ENCODE measurements around the gene ARSB. TPM values are rescaled to one million over a fixed set of nuclear protein-coding genes. Genes with fewer than 3 reads are reported as not detected.

The ARSB gene
- total and polyA plus RNA-seq, 10 of the 15 experiments (the other 5 are each of a cell fraction or from before 2014, with no cell fraction given) = 1.2 to 8.2 (median 6.1) TPM

GRCh38 chr5:78811121-78811817 is 173.8 kb downstream of the ARSB start:
- RAD21 ChIA-PET (ENCODE audit: unreplicated experiment) = interaction anchor here (1.3 kb wide), 1 partner anchor 47 kb away, joined by 3 read pairs; no protein-coding TSS in a partner anchor
- FAIRE-seq (no peak), ATAC-seq (no peak), DNase-seq (ENCODE audit: low read depth, low spot score) (no peak)
- intact Hi-C loops (cut with micrococcal nuclease; ENCODE audit: unreplicated experiment) (no loop called here), in situ Hi-C loops (cut with MboI) (no loop called here)
- H3K9me3 ChIP-seq (replicated peaks; ENCODE audit: control insufficient read depth, insufficient read depth, low read length) = no peaks in the 10 kb centered on the region
- H3K36me3 ChIP-seq (ENCODE audit: control insufficient read depth in 2 of 2, insufficient read depth in 2 of 2, low read length in 1 of 2) = no peaks in the 10 kb centered on the region
- H2AFZ ChIP-seq (ENCODE audit: control insufficient read depth, low read depth, low read length) = no peak overlapping the region
- SMC1A ChIA-PET (ENCODE audit: uncharacterized antibody, unreplicated experiment) = interaction anchor here (1.1 to 1.2 kb wide), 2 partner anchors 12 to 13 kb away, joined by 3 to 4 read pairs; no protein-coding TSS in a partner anchor
- no peak overlapping the region for H3K4me3 ChIP-seq
- no TSS peak for BruUV-seq (replicated peaks)
- TF ChIP-seq HDAC6 (IDR thresholded peaks at IDR 0.05; ENCODE audit: unreplicated experiment) (no peak), PKNOX1 (IDR thresholded peaks at IDR 0.05) (no peak), SMARCA5 (IDR thresholded peaks at IDR 0.05) (no peak), ATF2 (IDR thresholded peaks at IDR 0.05; ENCODE audit: low read length) (no peak), MTA3 (IDR thresholded peaks at IDR 0.05; ENCODE audit: borderline replicate concordance, low read length) (no peak), YBX1 (IDR thresholded peaks at IDR 0.05) (no peak)
- H3K27ac ChIP-seq (ENCODE audit: control insufficient read depth, insufficient read depth) = no peak overlapping the region
- H3K4me1 ChIP-seq (ENCODE audit: control insufficient read depth, insufficient read depth, low read length) = no peaks in the 10 kb centered on the region
- H3K4me2 ChIP-seq (ENCODE audit: control insufficient read depth, insufficient read depth) = no peak overlapping the region
- 85% methylated on average over 5 of the region's 5 CpGs for WGBS (ENCODE audit: insufficient coverage, insufficient replicate concordance, low lambda C conversion rate, missing lambda C conversion rate)
- CTCF ChIA-PET = no interaction called here
- no peak overlapping the region for H3K9ac ChIP-seq (ENCODE audit: control insufficient read depth, insufficient read depth, low read length)
- no peaks in the 10 kb centered on the region for H4K20me1 ChIP-seq (ENCODE audit: control insufficient read depth, insufficient read depth)
- no peaks in the 10 kb centered on the region for H3K27me3 ChIP-seq (replicated peaks in 1 of 2; ENCODE audit: control insufficient read depth in 2 of 2, insufficient read depth in 2 of 2, low read length in 1 of 2)
- H3K79me2 ChIP-seq (ENCODE audit: control insufficient read depth, insufficient read depth, low read length) = no peaks in the 10 kb centered on the region
- POLR2A ChIA-PET = no interaction called here

Measured in GM12878 (cell line).